Brain microvascular endothelial cell (primary cell): Measurements from ENCODE around the gene CARD14.

Experiments
- DNase-seq: peaks from one replicate; pipeline ENCODE4 v3.0.0-alpha.2; 2020
- H3K27ac ChIP-seq: fragments of 250-450 bp; sonication (Bioruptor Pico); 2 replicates; pipeline ENCODE4 v1.5.1; 2020; ENCODE audit warnings: mild to moderate bottlenecking, moderate library complexity
- H3K27me3 ChIP-seq: fragments of 250-450 bp; sonication (Bioruptor Pico); replicated peaks from 2 replicates; pipeline ENCODE4 v1.5.1; 2020; ENCODE audit warnings: mild to moderate bottlenecking
- H3K36me3 ChIP-seq: fragments of 250-450 bp; sonication (Bioruptor Pico); replicated peaks from 2 replicates; pipeline ENCODE4 v1.5.1; 2020; ENCODE audit warnings: mild to moderate bottlenecking
- H3K4me3 ChIP-seq: 2 replicates; pipeline ENCODE4 v1.5.1; 2011; ENCODE audit warnings: low read depth, mild to moderate bottlenecking, control low read depth, low read length, moderate library complexity
- in situ Hi-C: cut with HindIII; loops from 2 replicates; pipeline ENCODE4 v1.10.0; 2017; ENCODE audit warnings: low sequenced_read_pairs, low pct_ligation_motif_present
- TF ChIP-seq, protein P1 (sequence below): IDR thresholded peaks from 2 replicates; pipeline ENCODE4 v1.5.1; 2011; ENCODE audit warnings: low read depth, mild to moderate bottlenecking, moderate library complexity, low read length, control low read depth, inconsistent platforms; ENCODE audit errors: missing control alignments

CARD14 gene

GRCh38 chr17:80133626-80133970, 36.2 kb upstream of the CARD14 start:
- Histone ChIP-seq H3K27ac (no peak overlapping the region), H3K27me3 (no peaks in the 10 kb centered on the region), H3K4me3 (no peak overlapping the region), H3K36me3 (peaks cover 55% of the 10 kb centered on the region)
- TF ChIP-seq, protein P1, sequence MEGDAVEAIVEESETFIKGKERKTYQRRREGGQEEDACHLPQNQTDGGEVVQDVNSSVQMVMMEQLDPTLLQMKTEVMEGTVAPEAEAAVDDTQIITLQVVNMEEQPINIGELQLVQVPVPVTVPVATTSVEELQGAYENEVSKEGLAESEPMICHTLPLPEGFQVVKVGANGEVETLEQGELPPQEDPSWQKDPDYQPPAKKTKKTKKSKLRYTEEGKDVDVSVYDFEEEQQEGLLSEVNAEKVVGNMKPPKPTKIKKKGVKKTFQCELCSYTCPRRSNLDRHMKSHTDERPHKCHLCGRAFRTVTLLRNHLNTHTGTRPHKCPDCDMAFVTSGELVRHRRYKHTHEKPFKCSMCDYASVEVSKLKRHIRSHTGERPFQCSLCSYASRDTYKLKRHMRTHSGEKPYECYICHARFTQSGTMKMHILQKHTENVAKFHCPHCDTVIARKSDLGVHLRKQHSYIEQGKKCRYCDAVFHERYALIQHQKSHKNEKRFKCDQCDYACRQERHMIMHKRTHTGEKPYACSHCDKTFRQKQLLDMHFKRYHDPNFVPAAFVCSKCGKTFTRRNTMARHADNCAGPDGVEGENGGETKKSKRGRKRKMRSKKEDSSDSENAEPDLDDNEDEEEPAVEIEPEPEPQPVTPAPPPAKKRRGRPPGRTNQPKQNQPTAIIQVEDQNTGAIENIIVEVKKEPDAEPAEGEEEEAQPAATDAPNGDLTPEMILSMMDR, result no peak
- no peak for DNase-seq
- in situ Hi-C loops, result no loop called here

DNA sequence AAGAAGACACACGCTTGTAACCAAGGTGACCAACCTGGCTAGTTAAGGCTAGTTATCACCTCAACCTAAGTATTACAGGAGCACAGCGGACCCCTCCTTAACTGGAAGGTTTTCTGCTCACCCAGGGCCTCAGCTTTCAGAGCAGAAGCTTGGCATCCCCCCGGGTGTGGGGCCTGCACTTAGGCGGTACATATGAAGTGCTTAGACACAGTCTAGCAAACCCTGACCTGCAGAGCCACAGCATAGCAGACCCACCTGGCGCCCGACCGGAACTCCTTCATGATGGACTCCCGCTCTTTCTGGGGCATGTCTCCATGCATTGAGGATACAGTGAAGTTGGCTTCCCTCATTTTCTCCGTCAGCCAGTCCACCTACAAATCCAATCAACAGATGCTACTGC, 32.7 kb upstream of the CARD14 start:
- no peak for DNase-seq
- no peaks in the 10 kb centered on the region for H3K27me3 ChIP-seq
- no peak overlapping the region for H3K4me3 ChIP-seq
- TF ChIP-seq, protein P1, result no peak
- in situ Hi-C loops, result no loop called here
- H3K27ac ChIP-seq, result no peak overlapping the region
- H3K36me3 ChIP-seq, result peaks cover 80% of the 10 kb centered on the region

DNA sequence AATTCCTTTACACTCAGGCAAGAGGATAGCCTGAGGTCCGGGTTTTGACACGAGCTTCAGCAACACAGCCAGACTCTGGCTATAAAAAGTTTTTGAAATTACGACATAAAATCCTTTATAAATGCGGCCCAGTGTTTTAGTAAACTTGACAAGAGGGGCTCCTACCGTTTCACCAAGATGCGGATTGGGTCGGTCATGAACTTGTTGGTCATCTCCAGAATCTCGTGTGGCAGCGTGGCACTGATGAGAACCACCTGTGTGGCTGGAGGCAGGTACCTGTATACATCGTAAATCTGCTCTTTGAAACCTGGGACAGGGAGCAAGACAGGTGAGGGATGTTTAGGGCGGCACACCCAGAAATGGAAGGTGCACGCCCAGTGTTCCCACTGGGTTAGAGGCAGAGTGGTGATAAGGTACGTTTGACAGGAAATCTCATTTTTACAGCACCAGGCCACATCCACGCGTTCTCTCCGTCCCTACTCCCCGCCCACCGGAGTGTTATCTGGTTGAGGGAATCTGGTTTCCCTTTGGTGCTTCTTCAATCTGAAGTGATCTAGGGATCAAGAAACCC, 30.9 kb upstream of the CARD14 start:
- H3K27ac ChIP-seq, result no peak overlapping the region
- in situ Hi-C loops, result no loop called here
- no peak overlapping the region for H3K4me3 ChIP-seq
- peaks cover 86% of the 10 kb centered on the region for H3K36me3 ChIP-seq
- no peaks in the 10 kb centered on the region for H3K27me3 ChIP-seq
- no peak for DNase-seq
- TF ChIP-seq, protein P1, result no peak

- TF ChIP-seq, protein P1, result no peak
- no peak for DNase-seq
- peaks cover 65% of the 10 kb centered on the region for H3K36me3 ChIP-seq
- no peak overlapping the region for H3K27ac ChIP-seq
- no peak overlapping the region for H3K4me3 ChIP-seq
- H3K27me3 ChIP-seq, result no peaks in the 10 kb centered on the region
- in situ Hi-C loops, result no loop called here
Observed at GRCh38 chr17:80141463-80142165, 28.2 kb upstream of the CARD14 start.

DNA sequence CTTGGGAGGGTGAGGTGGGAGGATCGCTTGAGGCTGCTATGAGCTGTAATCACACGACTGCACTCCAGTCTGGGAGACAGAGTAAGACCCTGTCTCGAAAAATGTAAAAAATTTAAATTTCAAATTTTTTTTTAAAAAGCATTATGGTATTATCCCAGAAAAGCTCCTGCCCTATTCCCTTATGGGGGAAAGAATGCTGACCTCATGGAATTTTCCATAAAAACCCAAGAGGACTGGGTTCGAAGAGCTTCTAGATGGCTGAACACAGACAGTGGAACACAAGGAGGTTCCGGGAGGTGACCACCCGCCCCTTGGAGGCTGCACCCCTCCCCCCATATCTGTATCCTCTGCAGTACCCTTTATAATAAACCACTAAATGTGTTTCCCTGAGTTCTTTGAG, 26.9 kb upstream of the CARD14 start:
- Histone ChIP-seq H3K4me3 (no peak overlapping the region), H3K27ac (no peak overlapping the region), H3K36me3 (peaks cover 52% of the 10 kb centered on the region), H3K27me3 (no peaks in the 10 kb centered on the region)
- TF ChIP-seq, protein P1, result no peak
- DNase-seq, result no peak
- in situ Hi-C loops, result no loop called here
